H7 (cell line): ENCODE data around the gene SLC12A7. TPM values are rescaled to one million over a fixed set of nuclear protein-coding genes. Genes with fewer than 3 reads are reported as not detected.
"Not testable (repeated sequence)": the region's sequence is repeated elsewhere in the genome, so short reads cannot be mapped to it uniquely, and the experiment has no call there.

Source experiments
- DNase-seq: peaks from one replicate; pipeline ENCODE4 v3.0.0; 2012
- H3K27me3 ChIP-seq: 2 replicates; pipeline ENCODE4 v1.6.0; 2011; ENCODE audit warnings: mild to moderate bottlenecking, low read length; ENCODE audit not compliant: control insufficient read depth, insufficient read depth
- H3K36me3 ChIP-seq: replicated peaks from 2 replicates; pipeline ENCODE4 v1.5.1; 2011; ENCODE audit warnings: low read length; ENCODE audit not compliant: control insufficient read depth, insufficient read depth
- H3K4me3 ChIP-seq: 2 replicates; pipeline ENCODE4 v1.5.1; 2011; ENCODE audit warnings: low read depth, mild to moderate bottlenecking, control low read depth, low read length, moderate library complexity; ENCODE audit not compliant: insufficient read depth
- total RNA-seq: library from RNA; depleted of rRNA; stranded (reverse); fragments of >200 nt; shearing (Covaris generic); gene quantifications from 2 replicates; pipeline ENCODE4 v1.2.3, GENCODE V29; 2014; rRNA removed

The SLC12A7 gene
- total RNA-seq, 1 experiment from 2014 or later: 19.8 TPM

DNA sequence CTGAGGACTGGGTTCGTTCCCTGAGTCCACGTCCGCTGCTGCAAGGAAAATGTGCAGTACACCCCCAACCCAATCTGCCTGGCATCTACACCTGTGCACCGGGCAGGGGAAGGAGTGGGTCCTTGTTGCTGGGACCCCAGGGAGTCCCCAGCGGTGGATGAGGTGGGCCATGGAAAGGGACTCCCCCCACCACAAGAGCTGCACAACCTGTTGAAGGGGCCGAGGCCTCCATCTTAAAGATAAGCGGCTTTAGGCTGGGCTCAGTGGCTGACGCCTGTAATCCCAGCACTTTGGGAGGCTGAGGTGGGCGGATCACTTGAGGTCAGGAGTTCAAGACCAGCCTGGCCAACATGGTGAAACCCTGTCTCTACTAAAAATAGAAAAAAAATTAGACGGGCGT is 111.0 kb downstream of the SLC12A7 start:
- DNase-seq, H3K36me3 ChIP-seq, H3K4me3 ChIP-seq: not testable (repeated sequence)
- H3K27me3 ChIP-seq: peaks cover 26% of the 10 kb centered on the region

Other genes starting within 250 kb of the SLC12A7 start
- 32.1 and 39.3 TPM in 2 replicates for gene BRD9, start 219.3 kb downstream of the SLC12A7 start, total RNA-seq
- gene TRIP13, start 219.2 kb downstream of the SLC12A7 start, total RNA-seq: 60.3 and 63.0 TPM in 2 replicates
- 4.9 and 5.7 TPM in 2 replicates for gene NKD2, start 103.3 kb downstream of the SLC12A7 start, total RNA-seq
- gene SLC6A19, start 89.5 kb upstream of the SLC12A7 start, total RNA-seq: 0.04 and 0.07 TPM in 2 replicates
- not detected in 2 replicates for gene SLC6A18, start 113.3 kb upstream of the SLC12A7 start, total RNA-seq
- gene TERT, start 183.0 kb upstream of the SLC12A7 start, total RNA-seq: 15.1 and 27.1 TPM in 2 replicates
- 171 and 173 TPM in 2 replicates for gene CLPTM1L, start 233.0 kb upstream of the SLC12A7 start, total RNA-seq